ENCODE data around the gene TRIM39.
"Not testable (repeated sequence)": the region's sequence is repeated elsewhere in the genome, so short reads cannot be mapped to it uniquely, and the experiment has no call there.

Gene TRIM39

DNA sequence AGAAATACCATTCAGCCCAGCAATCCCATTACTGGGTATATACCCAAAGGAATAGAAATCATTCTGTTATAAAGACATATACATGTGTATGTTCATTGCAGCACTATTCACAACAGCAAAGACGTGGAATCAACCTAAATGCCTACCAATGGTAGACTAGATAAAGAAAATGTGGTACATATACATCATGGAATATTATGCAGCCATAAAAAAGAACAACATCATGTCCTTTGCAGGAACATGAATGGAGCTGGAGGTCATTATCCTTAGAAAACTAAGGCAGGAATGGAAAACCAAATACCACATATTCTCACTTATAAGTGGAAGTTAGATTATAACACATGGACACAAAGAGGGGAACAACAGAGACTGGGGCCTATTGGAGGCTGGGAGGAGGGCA lies 42.6 kb downstream of the TRIM39 start:
- not testable (repeated sequence) for DNase-seq

GRCh38 chr6:30378290-30378937 lies 51.7 kb downstream of the TRIM39 start:
- DNase-seq = no peak

GRCh38 chr6:30380464-30380863 lies 53.7 kb downstream of the TRIM39 start:
- DNase-seq = no peak

GRCh38 chr6:30386166-30386565 lies 59.4 kb downstream of the TRIM39 start:
- DNase-seq = no peak

DNA sequence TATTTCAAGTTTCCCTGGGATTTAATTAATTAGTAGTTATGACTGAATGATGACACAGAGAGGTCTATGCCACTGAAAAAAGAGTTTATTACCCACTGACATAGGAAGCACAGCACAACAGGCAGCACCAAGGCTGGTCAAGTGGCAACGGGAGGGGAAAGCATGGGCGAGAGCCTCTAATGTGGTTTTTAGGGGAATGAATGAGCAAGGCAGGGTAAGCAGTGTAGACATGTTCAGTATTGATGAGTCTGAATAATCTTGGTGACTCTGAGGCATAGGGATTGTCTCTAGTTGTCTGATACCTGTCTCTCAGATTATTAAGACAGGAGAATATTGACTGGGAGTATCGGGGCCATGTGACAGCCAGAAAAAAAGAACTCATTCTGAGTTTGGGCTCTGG lies 64.5 kb downstream of the TRIM39 start:
- DNase-seq = no peak
